Testis (tissue), 2 donors: Measurements from ENCODE around the gene EPHB1.

Source experiments
- CTCF ChIP-seq, 3 experiments: fragments of 450-650 bp in 2 of 3; fragments of 200-600 bp in 1 of 3; sonication (generic) in 1 of 3; IDR thresholded peaks; one replicate each; pipeline ENCODE4 v1.5.1; 2016 to 2019; ENCODE audit warnings: antibody characterized with exemption in 3 of 3, mild to moderate bottlenecking in 2 of 3, moderate library complexity in 1 of 3
- POLR2A ChIP-seq: fragments of 450-650 bp; IDR thresholded peaks from one replicate; pipeline ENCODE4 v1.6.1; 2017; ENCODE audit warnings: antibody characterized with exemption, mild to moderate bottlenecking, moderate library complexity

- TF ChIP-seq CTCF (IDR thresholded peaks at IDR 0.05) (no peak), POLR2A (no peak)
Measured at GRCh38 chr3:135097276-135097946, 302.4 kb downstream of the EPHB1 start.
